Medulla oblongata (tissue), 1 donor: ENCODE data around the gene ALG14.
"Not testable (repeated sequence)": the region's sequence is repeated elsewhere in the genome, so short reads cannot be mapped to it uniquely, and the experiment has no call there.

Experiments used
- DNase-seq: peaks from one replicate; pipeline ENCODE4 v3.0.0-alpha.2; 2015; ENCODE audit errors: extremely low spot score

ALG14 gene

GRCh38 chr1:95042286-95042685 lies 30.5 kb downstream of the ALG14 start:
- DNase-seq, result peak; percentile 32

- DNase-seq, result peak; percentile 87
Measured at GRCh38 chr1:95041491-95042165, 31.1 kb downstream of the ALG14 start.

- DNase-seq, result no peak
Measured at GRCh38 chr1:95040032-95040525, 32.7 kb downstream of the ALG14 start.

- DNase-seq, result no peak
Measured at GRCh38 chr1:95039360-95040031, 33.3 kb downstream of the ALG14 start.

GRCh38 chr1:95035536-95035935 lies 37.2 kb downstream of the ALG14 start:
- no peak for DNase-seq

GRCh38 chr1:95034506-95034905 lies 38.2 kb downstream of the ALG14 start:
- DNase-seq, result no peak

- DNase-seq, result no peak
Measured at GRCh38 chr1:95033843-95034242, 38.9 kb downstream of the ALG14 start.

- no peak for DNase-seq
Measured at GRCh38 chr1:95029532-95029931, 43.2 kb downstream of the ALG14 start.

GRCh38 chr1:95028954-95029353 lies 43.8 kb downstream of the ALG14 start:
- DNase-seq, result no peak

GRCh38 chr1:95027046-95027445 lies 45.7 kb downstream of the ALG14 start:
- no peak for DNase-seq

- peak; percentile 72 for DNase-seq
Measured at GRCh38 chr1:95023399-95024043, 49.2 kb downstream of the ALG14 start.

- DNase-seq, result no peak
Measured at GRCh38 chr1:95022644-95022926, 50.2 kb downstream of the ALG14 start.

- peak; percentile 70 for DNase-seq
Measured at GRCh38 chr1:95021805-95022643, 50.7 kb downstream of the ALG14 start.

GRCh38 chr1:95021119-95021518 lies 51.6 kb downstream of the ALG14 start:
- DNase-seq, result no peak

GRCh38 chr1:95019466-95019865 lies 53.3 kb downstream of the ALG14 start:
- not testable (repeated sequence) for DNase-seq

- DNase-seq, result no peak
Measured at GRCh38 chr1:95018602-95019369, 54.0 kb downstream of the ALG14 start.

GRCh38 chr1:95017775-95018174 lies 55.0 kb downstream of the ALG14 start:
- DNase-seq, result no peak

GRCh38 chr1:95015076-95015475 lies 57.7 kb downstream of the ALG14 start:
- DNase-seq, result no peak

- DNase-seq, result peak; percentile 58
Measured at GRCh38 chr1:95013950-95014574, 58.7 kb downstream of the ALG14 start.

- DNase-seq, result no peak
Measured at GRCh38 chr1:95012389-95012788, 60.4 kb downstream of the ALG14 start.

GRCh38 chr1:95010158-95010557 lies 62.6 kb downstream of the ALG14 start:
- DNase-seq, result no peak
